Ishikawa (cell line): ENCODE measurements around the gene MITF.

Source experiments
- CEBPB ChIP-seq: IDR thresholded peaks from 2 replicates; pipeline ENCODE4 v1.6.1; 2012
- CREB1 ChIP-seq: IDR thresholded peaks from 2 replicates; pipeline ENCODE4 v1.6.1; 2012; ENCODE audit warnings: low read depth
- EGR1 ChIP-seq: IDR thresholded peaks from 2 replicates; pipeline ENCODE4 v1.6.1; 2012
- EP300 ChIP-seq: IDR thresholded peaks from 2 replicates; pipeline ENCODE4 v1.6.1; 2012; ENCODE audit warnings: borderline replicate concordance
- FOXM1 ChIP-seq: IDR thresholded peaks from 2 replicates; pipeline ENCODE4 v1.6.1; 2012; ENCODE audit warnings: low read depth, borderline replicate concordance
- MAX ChIP-seq: IDR thresholded peaks from 2 replicates; pipeline ENCODE4 v1.6.1; 2012
- NFIC ChIP-seq: IDR thresholded peaks from 2 replicates; pipeline ENCODE4 v1.6.1; 2012
- RAD21 ChIP-seq: IDR thresholded peaks from 2 replicates; pipeline ENCODE4 v1.6.1; 2012; ENCODE audit warnings: low read depth
- TAF1 ChIP-seq: IDR thresholded peaks from 2 replicates; pipeline ENCODE4 v1.6.1; 2012; ENCODE audit warnings: low read depth, mild to moderate bottlenecking
- TCF12 ChIP-seq: IDR thresholded peaks from 2 replicates; pipeline ENCODE4 v1.6.1; 2012; ENCODE audit warnings: low read depth
- TEAD4 ChIP-seq: IDR thresholded peaks from 2 replicates; pipeline ENCODE4 v1.6.1; 2012
- USF1 ChIP-seq: IDR thresholded peaks from 2 replicates; pipeline ENCODE4 v1.6.1; 2012
- YY1 ChIP-seq: IDR thresholded peaks from 2 replicates; pipeline ENCODE4 v1.6.1; 2012; ENCODE audit warnings: low read depth
- ZBTB7A ChIP-seq: IDR thresholded peaks from 2 replicates; pipeline ENCODE4 v1.6.1; 2012; ENCODE audit warnings: low read depth
- TF ChIP-seq, protein P1 (sequence below): IDR thresholded peaks from 2 replicates; pipeline ENCODE4 v1.6.1; 2012; ENCODE audit warnings: low read depth, mild to moderate bottlenecking

Gene MITF

DNA sequence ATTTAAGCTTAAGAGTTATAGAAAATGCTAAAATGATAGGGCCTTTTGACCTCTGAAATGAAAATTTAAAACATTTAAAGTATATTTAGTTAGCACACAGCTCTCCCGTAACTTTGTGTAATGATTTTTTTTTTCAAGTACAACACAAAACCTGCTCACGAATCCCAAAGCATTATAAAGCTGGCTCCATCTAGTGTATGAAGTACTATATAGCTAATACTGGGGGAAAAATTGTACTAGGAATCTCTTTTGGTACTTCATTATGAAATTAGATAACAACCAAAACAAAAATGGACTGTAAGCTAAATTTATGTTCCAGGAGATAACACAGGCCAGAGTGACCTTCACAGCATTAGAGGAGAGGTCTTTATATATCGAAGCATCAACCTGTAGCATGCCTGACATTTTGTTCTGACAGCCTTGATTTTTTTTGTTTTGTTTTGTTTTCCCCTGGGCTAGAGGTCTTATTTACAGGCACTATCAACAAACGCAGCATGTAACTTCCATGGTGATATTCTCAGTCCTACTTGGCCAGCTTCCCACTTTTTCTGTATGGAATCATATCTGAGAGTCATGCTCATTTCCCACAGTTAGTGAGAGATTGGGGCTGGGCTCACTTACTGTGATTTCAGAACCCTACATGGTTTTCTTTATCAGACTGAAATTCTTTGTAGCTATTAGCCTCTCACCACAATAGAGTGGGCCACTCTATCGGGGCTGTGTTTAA lies 116.3 kb downstream of the MITF start:
- TF ChIP-seq TAF1 (no peak), USF1 (no peak), TEAD4 (no peak), ZBTB7A (no peak), RAD21 (peak; percentile 60), EGR1 (no peak), YY1 (no peak), NFIC (no peak)

GRCh38 chr3:69856965-69857705 lies 117.9 kb downstream of the MITF start:
- TF ChIP-seq RAD21 = no peak
- TF ChIP-seq TAF1 = no peak
- no peak for TF ChIP-seq CEBPB
- TF ChIP-seq EP300 = no peak
- no peak for TF ChIP-seq NFIC
- TF ChIP-seq, protein P1, sequence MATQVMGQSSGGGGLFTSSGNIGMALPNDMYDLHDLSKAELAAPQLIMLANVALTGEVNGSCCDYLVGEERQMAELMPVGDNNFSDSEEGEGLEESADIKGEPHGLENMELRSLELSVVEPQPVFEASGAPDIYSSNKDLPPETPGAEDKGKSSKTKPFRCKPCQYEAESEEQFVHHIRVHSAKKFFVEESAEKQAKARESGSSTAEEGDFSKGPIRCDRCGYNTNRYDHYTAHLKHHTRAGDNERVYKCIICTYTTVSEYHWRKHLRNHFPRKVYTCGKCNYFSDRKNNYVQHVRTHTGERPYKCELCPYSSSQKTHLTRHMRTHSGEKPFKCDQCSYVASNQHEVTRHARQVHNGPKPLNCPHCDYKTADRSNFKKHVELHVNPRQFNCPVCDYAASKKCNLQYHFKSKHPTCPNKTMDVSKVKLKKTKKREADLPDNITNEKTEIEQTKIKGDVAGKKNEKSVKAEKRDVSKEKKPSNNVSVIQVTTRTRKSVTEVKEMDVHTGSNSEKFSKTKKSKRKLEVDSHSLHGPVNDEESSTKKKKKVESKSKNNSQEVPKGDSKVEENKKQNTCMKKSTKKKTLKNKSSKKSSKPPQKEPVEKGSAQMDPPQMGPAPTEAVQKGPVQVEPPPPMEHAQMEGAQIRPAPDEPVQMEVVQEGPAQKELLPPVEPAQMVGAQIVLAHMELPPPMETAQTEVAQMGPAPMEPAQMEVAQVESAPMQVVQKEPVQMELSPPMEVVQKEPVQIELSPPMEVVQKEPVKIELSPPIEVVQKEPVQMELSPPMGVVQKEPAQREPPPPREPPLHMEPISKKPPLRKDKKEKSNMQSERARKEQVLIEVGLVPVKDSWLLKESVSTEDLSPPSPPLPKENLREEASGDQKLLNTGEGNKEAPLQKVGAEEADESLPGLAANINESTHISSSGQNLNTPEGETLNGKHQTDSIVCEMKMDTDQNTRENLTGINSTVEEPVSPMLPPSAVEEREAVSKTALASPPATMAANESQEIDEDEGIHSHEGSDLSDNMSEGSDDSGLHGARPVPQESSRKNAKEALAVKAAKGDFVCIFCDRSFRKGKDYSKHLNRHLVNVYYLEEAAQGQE = no peak
- TF ChIP-seq FOXM1 = no peak
- TF ChIP-seq ZBTB7A = no peak

- TF ChIP-seq TAF1 (no peak), NFIC (no peak), TEAD4 (no peak), EGR1 (no peak), TCF12 (no peak), EP300 (no peak), ZBTB7A (no peak), FOXM1 (no peak), MAX (no peak), RAD21 (no peak), CEBPB (no peak), YY1 (no peak), CREB1 (no peak), USF1 (no peak)
- TF ChIP-seq, protein P1 = no peak
These were observed 122.3 kb downstream of the MITF start for GRCh38 chr3:69861556-69861955.

DNA sequence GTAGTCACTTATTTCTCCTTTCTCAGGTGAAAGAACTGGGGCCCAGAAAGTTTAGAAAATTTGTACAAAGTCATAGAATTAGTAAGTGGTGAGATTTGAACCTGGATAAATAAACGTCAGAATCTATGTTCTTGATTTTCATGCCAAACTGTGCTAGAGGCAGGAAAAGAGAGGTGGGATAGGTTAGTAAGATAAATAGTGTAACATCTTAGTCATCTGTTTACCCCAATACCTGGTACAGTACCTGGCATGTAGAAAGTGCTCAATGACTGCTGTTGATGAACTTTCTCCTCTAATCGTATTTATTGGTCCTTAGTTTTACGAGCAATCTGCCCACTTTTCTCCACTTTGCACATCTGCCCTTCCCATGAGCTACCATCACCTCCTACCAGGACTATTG lies 124.9 kb downstream of the MITF start:
- TF ChIP-seq EGR1 (no peak), NFIC (no peak), RAD21 (no peak), FOXM1 (no peak), CREB1 (no peak), YY1 (no peak), CEBPB (no peak), TEAD4 (no peak)
- TF ChIP-seq, protein P1 = no peak
